D721Med (cell line): ENCODE results near the gene UBE2R2.

Experiments
- DNase-seq: peaks from one replicate; pipeline ENCODE4 v3.0.0; 2011; ENCODE audit warnings: low spot score; ENCODE audit not compliant: insufficient read length
- FAIRE-seq: peaks from 2 replicates; lab custom pipeline; 2011; peaks lifted over from hg19 to GRCh38; lab: Jason Lieb, UNC
- CTCF ChIP-seq: IDR thresholded peaks from 2 replicates; pipeline ENCODE4 v1.5.1; 2012; ENCODE audit warnings: mild to moderate bottlenecking, control low read depth; ENCODE audit not compliant: insufficient read depth; ENCODE audit errors: missing control alignments

Gene UBE2R2

GRCh38 chr9:33932078-33932807 lies 115.3 kb downstream of the UBE2R2 start:
- DNase-seq (no peak), FAIRE-seq (no peak)
- TF ChIP-seq CTCF: no peak

- no peak for FAIRE-seq
- TF ChIP-seq CTCF: no peak
- DNase-seq: no peak
Observed at GRCh38 chr9:33934188-33934878, 117.4 kb downstream of the UBE2R2 start.

DNA sequence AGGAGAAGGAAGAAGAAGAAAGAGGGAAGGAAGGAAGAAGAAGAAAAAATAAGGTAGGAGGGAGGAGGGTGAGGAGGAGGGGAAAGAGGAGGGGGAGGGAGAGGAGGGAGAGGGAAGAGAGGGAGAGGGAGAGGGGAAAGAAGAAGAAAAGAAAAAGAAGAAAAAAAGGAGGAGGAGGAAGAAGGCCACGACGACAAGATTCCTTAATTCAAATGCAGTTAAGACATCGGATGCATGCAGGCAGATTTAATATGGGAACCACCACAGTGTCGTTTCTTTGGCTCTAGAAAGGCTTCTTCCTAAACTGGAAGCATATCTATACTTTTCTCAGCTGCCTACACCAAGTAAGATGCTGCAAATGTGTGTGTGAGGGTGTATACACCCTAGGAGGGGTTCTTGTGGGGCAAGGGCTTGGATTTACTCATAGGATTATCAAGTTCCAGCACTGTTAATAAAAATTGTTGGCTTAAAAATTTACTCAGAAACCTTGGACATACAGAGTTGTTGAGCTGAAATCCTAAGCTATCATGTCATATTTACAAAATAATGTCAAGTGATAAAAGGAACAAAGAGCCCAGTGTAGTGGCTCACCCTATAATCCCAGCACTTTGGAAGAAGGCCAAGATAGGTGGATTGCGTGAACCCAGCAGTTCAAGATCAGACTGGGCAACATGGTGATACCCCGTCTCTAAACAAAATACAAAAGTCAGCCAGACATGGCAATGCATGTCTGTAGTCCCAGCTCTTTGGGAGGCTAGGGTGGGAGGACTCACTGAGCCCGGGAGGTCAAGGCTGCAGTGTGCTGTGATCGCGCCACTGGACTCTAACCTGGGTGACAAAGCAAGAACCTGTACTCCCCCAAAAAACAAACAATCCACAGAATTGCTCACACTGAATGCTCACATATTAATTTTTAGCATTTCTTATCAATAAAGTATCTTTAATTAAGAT lies 123.2 kb downstream of the UBE2R2 start:
- DNase-seq (no peak), FAIRE-seq (no peak)
- no peak for TF ChIP-seq CTCF

DNA sequence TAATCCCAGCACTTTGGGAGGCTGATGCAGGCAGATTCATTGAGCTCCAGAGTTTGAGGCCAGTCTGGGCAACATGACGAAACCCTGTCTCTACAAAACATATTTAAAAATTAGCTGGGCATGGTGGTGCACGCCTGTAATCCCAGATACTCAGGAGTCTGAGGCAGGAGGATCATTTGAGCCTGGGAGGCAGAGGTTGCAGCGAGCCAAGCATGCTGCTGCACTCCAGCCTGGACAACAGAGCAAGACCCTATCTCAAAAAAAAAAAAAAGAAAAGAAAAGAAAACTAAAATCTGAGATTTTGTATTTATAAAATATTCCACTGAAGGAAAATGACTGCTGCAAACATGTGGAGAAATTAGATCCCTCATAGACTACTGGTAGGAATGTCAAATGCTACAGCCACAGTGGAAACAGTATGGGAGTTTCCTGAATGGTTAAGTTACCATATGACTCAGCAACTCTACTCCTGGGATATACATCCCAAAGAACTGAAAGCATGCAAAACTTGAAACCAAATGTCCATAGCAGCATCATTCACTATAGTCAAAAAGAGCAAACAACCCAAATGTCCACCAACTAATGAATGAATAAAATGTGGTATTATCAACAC lies 125.6 kb downstream of the UBE2R2 start:
- DNase-seq: no peak
- TF ChIP-seq CTCF: no peak
- FAIRE-seq: no peak

GRCh38 chr9:33943389-33943788 lies 126.4 kb downstream of the UBE2R2 start:
- no peak for TF ChIP-seq CTCF
- no peak for FAIRE-seq
- no peak for DNase-seq

DNA sequence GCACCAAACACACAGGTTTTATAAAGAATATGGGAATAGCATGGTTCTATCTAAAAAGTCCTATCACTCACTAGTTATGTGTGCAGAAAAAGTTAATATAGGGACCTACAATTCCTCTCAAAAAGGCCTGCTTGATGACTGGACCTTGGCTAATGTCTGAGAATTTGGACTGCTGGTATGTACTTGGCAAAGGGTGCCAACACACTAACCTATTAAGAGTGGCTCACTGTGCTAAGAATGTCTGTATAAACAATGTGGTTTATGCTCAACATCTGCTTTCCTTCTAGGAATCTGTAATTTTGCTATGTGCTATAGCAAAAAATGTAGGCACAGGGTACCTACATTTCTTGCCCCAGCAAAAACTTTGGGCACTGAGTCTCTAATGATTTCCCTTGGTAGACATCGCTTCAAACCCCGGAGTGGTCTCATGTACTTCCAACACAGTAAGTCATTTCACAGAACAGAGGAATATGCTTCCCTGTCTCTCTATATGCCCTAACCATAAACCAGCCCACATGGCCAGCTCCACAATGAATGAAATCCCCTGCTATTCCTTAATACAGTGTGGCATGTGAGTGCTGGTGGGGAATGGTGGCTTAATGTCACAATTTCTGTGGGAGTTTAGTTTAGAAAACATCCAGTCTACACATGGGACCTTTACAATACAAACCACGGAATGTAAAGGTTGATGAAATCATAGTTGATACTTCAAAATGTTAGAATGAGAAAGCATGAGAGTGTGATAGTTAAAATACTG lies 130.0 kb downstream of the UBE2R2 start:
- TF ChIP-seq CTCF: no peak
- no peak for DNase-seq
- FAIRE-seq: no peak
